Calu3 (cell line): ENCODE measurements around the gene F7. TPM values are rescaled to one million over a fixed set of nuclear protein-coding genes. Genes with fewer than 3 reads are reported as not detected.

Source experiments
- BruUV-seq: library from RNA; stranded (reverse); fragments of 400-500 nt; replicated peaks from 2 replicates; lab custom pipeline; 2021; lab: Mats Ljungman, UMichigan
- CTCF ChIA-PET: fragments of 300-600 bp; sonication (Branson Sonifier 250); formaldehyde crosslinking; loops from one replicate; lab custom pipeline; 2022; ENCODE audit warnings: antibody characterized with exemption; lab: Charles Lee
- DNase-seq: peaks from one replicate; pipeline ENCODE4 v3.0.0; 2022
- H3K27ac Mint-ChIP-seq: one replicate; pipeline ENCODE4 v1.8.0; 2022; ENCODE audit warnings: mixed read lengths; ENCODE audit not compliant: unreplicated experiment
- H3K27me3 Mint-ChIP-seq: one replicate; pipeline ENCODE4 v1.8.0; 2022; ENCODE audit warnings: mixed read lengths; ENCODE audit not compliant: unreplicated experiment
- H3K36me3 Mint-ChIP-seq: one replicate; pipeline ENCODE4 v1.8.0; 2022; ENCODE audit warnings: mild to moderate bottlenecking, moderate library complexity, mixed read lengths; ENCODE audit not compliant: insufficient read depth, unreplicated experiment
- H3K4me1 Mint-ChIP-seq: one replicate; pipeline ENCODE4 v1.8.0; 2022; ENCODE audit warnings: mild to moderate bottlenecking, low read depth, mixed read lengths; ENCODE audit not compliant: unreplicated experiment
- H3K4me3 Mint-ChIP-seq: one replicate; pipeline ENCODE4 v1.8.0; 2022; ENCODE audit warnings: mild to moderate bottlenecking, low read depth, moderate library complexity, mixed read lengths; ENCODE audit not compliant: unreplicated experiment
- H3K9me3 Mint-ChIP-seq: one replicate; pipeline ENCODE4 v1.8.0; 2022; ENCODE audit warnings: low read depth, mixed read lengths; ENCODE audit not compliant: unreplicated experiment
- CTCF ChIP-seq: fragments of 200-600 bp; IDR thresholded peaks from one replicate; pipeline ENCODE4 v1.8.0; 2022; ENCODE audit warnings: antibody characterized with exemption; ENCODE audit not compliant: unreplicated experiment
- intact Hi-C: fragments of 100-400 bp; cut with micrococcal nuclease; formaldehyde crosslinking; loops from one replicate; pipeline ENCODE4 v1.10.0; 2022; ENCODE audit not compliant: unreplicated experiment
- total RNA-seq: library from RNA; stranded (reverse); gene quantifications from 2 replicates; pipeline ENCODE4 v1.2.3, GENCODE V29; 2022

F7 gene
- total RNA-seq, 1 experiment from 2014 or later = not detected

- no TSS peak for BruUV-seq
- intact Hi-C loops = no loop called here
- Mint-ChIP-seq H3K4me3 (no peak overlapping the region), H3K27me3 (no peaks in the 10 kb centered on the region), H3K9me3 (no peaks in the 10 kb centered on the region), H3K27ac (no peak overlapping the region), H3K36me3 (no peaks in the 10 kb centered on the region), H3K4me1 (no peaks in the 10 kb centered on the region)
- no peak for TF ChIP-seq CTCF
- peak; percentile 1 for DNase-seq
- CTCF ChIA-PET = interaction anchor here (0.6 kb wide), 1 partner anchor 1556 kb away, joined by 3 read pairs; no protein-coding TSS in a partner anchor
Measured at GRCh38 chr13:113064534-113065405, 40.8 kb upstream of the F7 start.

- CTCF ChIA-PET = no interaction called here
- H3K4me1 Mint-ChIP-seq = no peaks in the 10 kb centered on the region
- no peak for DNase-seq
- no peaks in the 10 kb centered on the region for H3K9me3 Mint-ChIP-seq
- no peak overlapping the region for H3K4me3 Mint-ChIP-seq
- BruUV-seq = no TSS peak
- intact Hi-C loops = no loop called here
- no peaks in the 10 kb centered on the region for H3K36me3 Mint-ChIP-seq
- TF ChIP-seq CTCF = no peak
- H3K27ac Mint-ChIP-seq = no peak overlapping the region
- no peaks in the 10 kb centered on the region for H3K27me3 Mint-ChIP-seq
Measured at GRCh38 chr13:113065406-113066141, 40.0 kb upstream of the F7 start.

GRCh38 chr13:113066142-113066455 is 39.5 kb upstream of the F7 start:
- Mint-ChIP-seq H3K4me3 (no peak overlapping the region), H3K27me3 (no peaks in the 10 kb centered on the region), H3K36me3 (no peaks in the 10 kb centered on the region), H3K9me3 (no peaks in the 10 kb centered on the region), H3K4me1 (no peaks in the 10 kb centered on the region), H3K27ac (no peak overlapping the region)
- BruUV-seq = no TSS peak
- TF ChIP-seq CTCF = no peak
- intact Hi-C loops = no loop called here
- DNase-seq = no peak
- CTCF ChIA-PET = no interaction called here

- no peaks in the 10 kb centered on the region for H3K4me1 Mint-ChIP-seq
- CTCF ChIA-PET = no interaction called here
- H3K9me3 Mint-ChIP-seq = no peaks in the 10 kb centered on the region
- H3K4me3 Mint-ChIP-seq = no peak overlapping the region
- BruUV-seq = no TSS peak
- no peak for TF ChIP-seq CTCF
- H3K27me3 Mint-ChIP-seq = no peaks in the 10 kb centered on the region
- intact Hi-C loops = no loop called here
- no peak overlapping the region for H3K27ac Mint-ChIP-seq
- no peak for DNase-seq
- H3K36me3 Mint-ChIP-seq = no peaks in the 10 kb centered on the region
Measured at GRCh38 chr13:113066746-113067145, 38.8 kb upstream of the F7 start.
